ENCODE results near the gene SYCP2L.

DNA sequence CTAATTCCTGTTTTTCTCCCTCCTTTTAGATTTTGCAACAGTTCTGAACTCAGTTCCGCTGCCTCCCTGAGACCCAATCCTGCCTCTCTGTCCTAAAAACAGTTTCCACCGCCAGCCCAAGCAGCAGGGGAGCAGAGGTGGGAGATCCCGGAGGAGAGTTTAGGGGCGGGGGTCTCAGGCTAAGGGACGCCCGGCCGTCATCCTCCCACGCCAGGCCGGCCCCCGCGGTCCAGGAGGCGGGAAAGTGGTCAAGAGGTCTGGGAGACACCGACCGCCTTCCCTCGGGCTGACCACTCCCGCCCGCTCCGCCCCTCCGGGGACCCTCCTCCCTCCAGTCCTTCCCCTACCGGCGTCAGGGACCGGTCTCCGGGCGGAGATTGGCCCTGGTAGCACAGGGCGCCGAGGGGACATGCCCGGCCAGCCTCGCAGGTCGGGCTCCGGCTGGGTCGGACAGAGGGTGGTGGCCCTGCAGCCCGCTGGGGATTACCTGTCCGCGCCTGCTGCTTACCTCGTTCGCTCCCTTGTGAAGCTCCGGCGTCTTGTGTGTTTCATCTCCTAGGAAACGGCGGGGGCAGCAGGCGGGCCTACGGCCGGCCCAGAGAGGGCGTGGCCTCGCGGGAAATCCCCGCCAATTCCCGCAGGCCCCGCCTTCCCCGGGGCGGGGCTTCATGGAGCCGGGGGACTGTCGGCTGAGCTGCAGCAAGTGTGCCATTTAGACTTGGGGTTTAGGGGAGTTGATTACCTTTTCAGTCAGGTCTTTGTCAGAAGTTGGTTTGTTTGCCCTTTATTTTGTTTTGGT, 48.7 kb upstream of the SYCP2L start, which contains the start of gene MAK:
- TF ChIP-seq, protein P1, sequence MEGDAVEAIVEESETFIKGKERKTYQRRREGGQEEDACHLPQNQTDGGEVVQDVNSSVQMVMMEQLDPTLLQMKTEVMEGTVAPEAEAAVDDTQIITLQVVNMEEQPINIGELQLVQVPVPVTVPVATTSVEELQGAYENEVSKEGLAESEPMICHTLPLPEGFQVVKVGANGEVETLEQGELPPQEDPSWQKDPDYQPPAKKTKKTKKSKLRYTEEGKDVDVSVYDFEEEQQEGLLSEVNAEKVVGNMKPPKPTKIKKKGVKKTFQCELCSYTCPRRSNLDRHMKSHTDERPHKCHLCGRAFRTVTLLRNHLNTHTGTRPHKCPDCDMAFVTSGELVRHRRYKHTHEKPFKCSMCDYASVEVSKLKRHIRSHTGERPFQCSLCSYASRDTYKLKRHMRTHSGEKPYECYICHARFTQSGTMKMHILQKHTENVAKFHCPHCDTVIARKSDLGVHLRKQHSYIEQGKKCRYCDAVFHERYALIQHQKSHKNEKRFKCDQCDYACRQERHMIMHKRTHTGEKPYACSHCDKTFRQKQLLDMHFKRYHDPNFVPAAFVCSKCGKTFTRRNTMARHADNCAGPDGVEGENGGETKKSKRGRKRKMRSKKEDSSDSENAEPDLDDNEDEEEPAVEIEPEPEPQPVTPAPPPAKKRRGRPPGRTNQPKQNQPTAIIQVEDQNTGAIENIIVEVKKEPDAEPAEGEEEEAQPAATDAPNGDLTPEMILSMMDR (IDR thresholded peaks at IDR 0.05; ENCODE audit: insufficient read depth, low read depth, low read length): no peak
- TF ChIP-seq EZH2 (IDR thresholded peaks at IDR 0.05; ENCODE audit: insufficient read depth, low read length): peak; percentile 70
